ENCODE measurements around the gene ZNF366. TPM values are rescaled to one million over a fixed set of nuclear protein-coding genes. Genes with fewer than 3 reads are reported as not detected.

The ZNF366 gene
- total RNA-seq, 4 donors from 2014 or later, result 1.3 to 14.7 (median 3.0) TPM

DNA sequence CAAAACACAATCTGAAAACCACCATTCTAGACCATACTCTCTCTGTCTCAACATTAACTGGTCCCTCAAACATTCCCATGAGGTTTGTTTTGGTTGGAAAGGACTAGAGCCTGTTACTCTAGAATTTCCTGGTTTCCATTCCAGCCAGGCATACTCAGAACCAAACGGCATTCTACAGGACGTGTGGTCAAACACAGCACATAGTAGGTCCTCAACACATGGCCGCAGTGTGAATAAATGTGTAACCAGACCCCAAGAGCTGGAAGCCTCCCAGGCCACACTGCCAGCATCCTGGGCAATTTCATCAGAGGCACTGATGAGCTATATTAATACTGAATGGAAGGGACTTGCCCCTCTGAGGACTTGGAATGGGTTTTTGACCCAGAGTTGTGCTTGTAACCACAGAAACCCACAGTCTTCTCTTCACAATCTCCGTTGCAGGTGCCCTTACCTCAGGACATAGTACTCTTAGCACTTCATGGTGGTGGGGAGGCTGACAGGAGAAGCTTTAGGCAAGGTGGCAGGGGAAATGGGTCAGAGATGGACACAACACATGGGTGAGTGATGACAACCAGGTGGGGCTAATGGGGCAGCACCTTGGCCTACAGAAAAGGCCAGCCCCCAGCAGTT lies 66.0 kb downstream of the ZNF366 start:
- Histone ChIP-seq H3K27me3 (no peaks in the 10 kb centered on the region), H3K9me3 (no peaks in the 10 kb centered on the region), H3K4me1 (peaks cover 3 to 44% of the 10 kb centered on the region in 2 donors), H3K36me3 (no peaks in the 10 kb centered on the region), H3K27ac (no peak overlapping the region), H3K4me3 (replicated peaks in 1 of 3) (no peak overlapping the region)
- intact Hi-C loops (cut with DNase I), result no loop called here
- 74 to 80% methylated on average over 4 of the region's 4 CpGs for WGBS, 2 donors
- no peak for DNase-seq
- TF ChIP-seq, protein P1, sequence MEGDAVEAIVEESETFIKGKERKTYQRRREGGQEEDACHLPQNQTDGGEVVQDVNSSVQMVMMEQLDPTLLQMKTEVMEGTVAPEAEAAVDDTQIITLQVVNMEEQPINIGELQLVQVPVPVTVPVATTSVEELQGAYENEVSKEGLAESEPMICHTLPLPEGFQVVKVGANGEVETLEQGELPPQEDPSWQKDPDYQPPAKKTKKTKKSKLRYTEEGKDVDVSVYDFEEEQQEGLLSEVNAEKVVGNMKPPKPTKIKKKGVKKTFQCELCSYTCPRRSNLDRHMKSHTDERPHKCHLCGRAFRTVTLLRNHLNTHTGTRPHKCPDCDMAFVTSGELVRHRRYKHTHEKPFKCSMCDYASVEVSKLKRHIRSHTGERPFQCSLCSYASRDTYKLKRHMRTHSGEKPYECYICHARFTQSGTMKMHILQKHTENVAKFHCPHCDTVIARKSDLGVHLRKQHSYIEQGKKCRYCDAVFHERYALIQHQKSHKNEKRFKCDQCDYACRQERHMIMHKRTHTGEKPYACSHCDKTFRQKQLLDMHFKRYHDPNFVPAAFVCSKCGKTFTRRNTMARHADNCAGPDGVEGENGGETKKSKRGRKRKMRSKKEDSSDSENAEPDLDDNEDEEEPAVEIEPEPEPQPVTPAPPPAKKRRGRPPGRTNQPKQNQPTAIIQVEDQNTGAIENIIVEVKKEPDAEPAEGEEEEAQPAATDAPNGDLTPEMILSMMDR (IDR thresholded peaks at IDR 0.05), result no peak

DNA sequence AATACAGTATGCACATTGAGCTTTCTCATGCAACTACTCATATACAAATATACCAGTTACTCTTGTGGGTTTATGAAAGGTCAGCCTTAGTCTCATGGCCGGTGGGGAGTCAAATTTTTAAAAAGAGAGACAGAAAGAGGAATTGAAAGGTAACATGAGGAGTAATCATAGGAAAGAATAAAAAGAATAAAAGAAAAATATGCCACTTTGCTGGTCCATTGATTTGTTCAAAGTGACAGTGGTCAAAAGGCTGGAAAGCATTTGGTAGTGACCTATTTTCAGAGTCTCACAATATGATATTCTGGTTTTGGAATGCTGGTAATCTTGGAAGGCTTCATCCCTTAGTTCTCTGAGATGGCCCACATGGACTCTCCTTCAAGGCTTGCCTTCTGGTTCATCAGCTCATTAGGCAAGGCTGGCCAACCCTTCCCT lies 67.0 kb downstream of the ZNF366 start:
- WGBS, 2 donors, result 73 to 79% methylated on average over 1 of the region's 1 CpG
- H3K4me1 ChIP-seq, result peaks cover 0 to 37% of the 10 kb centered on the region in 2 donors
- H3K36me3 ChIP-seq, result no peaks in the 10 kb centered on the region
- no peak overlapping the region for H3K27ac ChIP-seq
- no peak overlapping the region for H3K4me3 ChIP-seq (replicated peaks in 1 of 3)
- H3K27me3 ChIP-seq, result no peaks in the 10 kb centered on the region
- no peaks in the 10 kb centered on the region for H3K9me3 ChIP-seq
- TF ChIP-seq, protein P1 (IDR thresholded peaks at IDR 0.05), result no peak
- intact Hi-C loops (cut with DNase I), result no loop called here
- DNase-seq, result no peak

DNA sequence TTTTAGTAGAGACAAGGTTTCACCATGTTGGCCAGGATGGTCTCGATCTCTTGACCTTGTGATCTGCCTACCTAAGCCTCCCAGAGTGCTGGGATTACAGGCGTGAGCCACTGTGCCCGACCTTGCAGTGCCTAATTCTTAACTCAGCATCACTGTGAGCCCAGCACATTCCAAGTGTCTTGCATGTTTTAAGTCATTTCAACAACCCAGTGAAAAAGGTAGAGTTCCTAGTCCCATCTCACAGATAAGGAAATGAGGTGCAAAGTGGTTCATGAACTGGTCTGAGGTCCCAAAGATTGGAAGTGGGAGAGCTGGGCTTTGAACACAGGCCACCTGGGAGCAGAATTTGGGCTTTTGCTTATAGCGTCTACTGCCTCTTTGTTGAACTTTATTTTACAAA lies 68.0 kb downstream of the ZNF366 start:
- Histone ChIP-seq H3K9me3 (no peaks in the 10 kb centered on the region), H3K36me3 (no peaks in the 10 kb centered on the region), H3K4me1 (peaks cover 3 to 43% of the 10 kb centered on the region in 2 donors), H3K27me3 (no peaks in the 10 kb centered on the region), H3K4me3 (replicated peaks in 1 of 3) (no peak overlapping the region), H3K27ac (no peak overlapping the region)
- TF ChIP-seq, protein P1 (IDR thresholded peaks at IDR 0.05), result no peak
- TF ChIP-seq POLR2A (IDR thresholded peaks at IDR 0.05), result no peak
- no peak for DNase-seq
- intact Hi-C loops (cut with DNase I), result no loop called here
- WGBS, 2 donors, result 88 to 97% methylated on average over 4 of the region's 4 CpGs

DNA sequence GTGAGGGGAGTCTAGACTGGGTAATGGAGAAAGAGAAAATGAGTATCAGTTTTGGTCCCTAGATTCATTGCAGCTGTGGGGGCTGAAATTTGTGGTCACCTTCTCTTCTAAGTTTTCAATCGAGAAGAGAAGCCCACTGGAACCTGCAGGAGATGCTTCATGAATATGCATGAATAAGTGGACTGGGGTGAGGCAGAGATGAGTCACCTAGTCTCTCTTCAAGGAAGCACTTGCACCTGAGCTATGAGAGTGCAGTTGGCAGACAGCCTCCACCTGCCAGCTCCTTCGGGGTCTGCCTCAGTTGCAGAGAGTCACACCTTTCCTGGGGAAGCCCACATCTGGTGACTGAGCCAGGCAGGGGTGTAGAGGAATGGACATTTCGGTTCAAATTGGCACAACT lies 69.1 kb downstream of the ZNF366 start:
- Histone ChIP-seq H3K9me3 (no peaks in the 10 kb centered on the region), H3K36me3 (no peaks in the 10 kb centered on the region), H3K4me3 (replicated peaks in 1 of 3) (no peak overlapping the region), H3K27ac (no peak overlapping the region), H3K4me1 (peaks cover 8 to 45% of the 10 kb centered on the region in 2 donors), H3K27me3 (no peaks in the 10 kb centered on the region)
- no peak for TF ChIP-seq POLR2A (IDR thresholded peaks at IDR 0.05)
- TF ChIP-seq, protein P1 (IDR thresholded peaks at IDR 0.05), result no peak
- intact Hi-C loops (cut with DNase I), result no loop called here
- WGBS, 2 donors, result 87 to 91% methylated on average over 3 of the region's 3 CpGs
- DNase-seq, result no peak

DNA sequence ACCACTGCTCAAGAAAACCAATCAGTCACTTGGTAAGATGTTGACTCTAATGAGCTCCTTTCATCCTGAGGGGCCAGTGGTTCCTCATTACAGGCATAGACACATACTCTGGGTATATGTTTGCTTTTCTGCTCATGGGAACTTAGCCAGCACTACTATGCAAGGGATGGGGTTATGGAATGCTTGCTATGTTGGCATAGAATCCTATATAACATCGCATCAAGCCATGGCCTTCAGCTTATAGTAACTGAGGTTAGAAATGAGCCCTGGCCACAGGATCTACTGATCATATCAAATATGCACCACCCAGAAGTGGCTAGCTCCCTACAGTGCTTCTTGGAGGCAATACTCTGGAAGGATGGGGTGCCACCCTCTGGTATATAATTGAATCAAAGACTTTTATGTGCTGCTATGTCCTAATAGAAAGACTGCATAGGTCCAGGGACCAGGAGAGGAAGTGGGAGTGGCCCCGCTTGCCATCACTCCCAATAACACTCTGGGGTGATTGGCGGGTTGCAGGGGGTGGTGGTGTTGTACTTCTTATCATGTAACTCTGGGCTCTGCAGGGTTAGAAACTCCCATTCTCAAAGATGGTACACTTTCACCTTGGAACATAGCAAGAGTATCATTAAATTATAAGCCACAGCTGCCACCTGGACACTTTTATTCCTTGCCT lies 70.3 kb downstream of the ZNF366 start:
- WGBS, 2 donors, result 85 to 94% methylated on average over 3 of the region's 3 CpGs
- intact Hi-C loops (cut with DNase I), result no loop called here

More for the DNA sequence above, 70.3 kb downstream of the ZNF366 start:
- no peak for DNase-seq
- no peaks in the 10 kb centered on the region for H3K36me3 ChIP-seq
- H3K27ac ChIP-seq, result no peak overlapping the region
- H3K4me1 ChIP-seq, result peaks cover 8 to 42% of the 10 kb centered on the region in 2 donors
- H3K27me3 ChIP-seq, result no peaks in the 10 kb centered on the region
- no peaks in the 10 kb centered on the region for H3K9me3 ChIP-seq
- no peak for TF ChIP-seq POLR2A (IDR thresholded peaks at IDR 0.05)
- TF ChIP-seq, protein P1 (IDR thresholded peaks at IDR 0.05), result no peak
- no peak overlapping the region for H3K4me3 ChIP-seq (replicated peaks in 1 of 3)
